GM12878 (cell line): ENCODE results near the gene SYT1. TPM values are rescaled to one million over a fixed set of nuclear protein-coding genes. Genes with fewer than 3 reads are reported as not detected.

ENCODE experiments used
- ATAC-seq: fragments of 200-7000 bp; cut with Tn5 transposase; 3 replicates; pipeline ENCODE4 v1.9.1; 2020; ENCODE audit warnings: mild to moderate bottlenecking, moderate library complexity
- BruUV-seq: library from RNA; stranded (reverse); fragments of 400-500 nt; replicated peaks from 2 replicates; lab custom pipeline; 2021; lab: Mats Ljungman, UMichigan
- CTCF ChIA-PET: fragments of 300-600 bp; sonication (Branson Sonifier 250); formaldehyde crosslinking; extraction: SDS; loops from one replicate; lab custom pipeline; 2021; ENCODE audit warnings: inconsistent platforms; lab: Yijun Ruan, JAX
- POLR2A ChIA-PET: fragments of 350-600 bp; formaldehyde crosslinking; extraction: SDS; loops from one replicate; lab custom pipeline; 2021; ENCODE audit warnings: inconsistent platforms; lab: Charles Lee
- RAD21 ChIA-PET: fragments of 300-600 bp; sonication (Branson Sonifier 250); formaldehyde crosslinking; loops from one replicate; lab custom pipeline; 2023; ENCODE audit warnings: antibody characterized with exemption; ENCODE audit not compliant: unreplicated experiment; lab: Charles Lee
- SMC1A ChIA-PET: fragments of 300-600 bp; sonication (Branson Sonifier 250); formaldehyde crosslinking; loops from one replicate; lab custom pipeline; 2023; ENCODE audit not compliant: unreplicated experiment, uncharacterized antibody; lab: Charles Lee
- DNase-seq: peaks from one replicate; pipeline ENCODE4 v3.0.0-alpha.2; 2011; ENCODE audit warnings: low read depth, low spot score
- FAIRE-seq: peaks from 3 replicates; lab custom pipeline; 2011; peaks lifted over from hg19 to GRCh38; lab: Jason Lieb, UNC
- H2AFZ ChIP-seq: 2 replicates; pipeline ENCODE4 v1.6.0; 2011; ENCODE audit warnings: low read depth, low read length, control low read depth; ENCODE audit not compliant: control insufficient read depth
- H3K27ac ChIP-seq: 2 replicates; pipeline ENCODE4 v1.5.1; 2011; ENCODE audit warnings: control low read depth; ENCODE audit not compliant: control insufficient read depth, insufficient read depth
- H3K27me3 ChIP-seq, 2 experiments: replicated peaks in 1 of 2; 2 replicates each; pipeline versions ENCODE4 v1.6.0 to v1.6.1; 2011; ENCODE audit warnings: low read length in 1 of 2; ENCODE audit not compliant: control insufficient read depth in 2 of 2, insufficient read depth in 2 of 2
- H3K36me3 ChIP-seq, 2 experiments: 2 replicates each; pipeline ENCODE4 v1.5.1; 2011; ENCODE audit warnings: low read length in 1 of 2; ENCODE audit not compliant: control insufficient read depth in 2 of 2, insufficient read depth in 2 of 2
- H3K4me1 ChIP-seq: 2 replicates; pipeline ENCODE4 v1.6.1; 2011; ENCODE audit warnings: mild to moderate bottlenecking, low read length, moderate library complexity, mixed read lengths; ENCODE audit not compliant: control insufficient read depth, insufficient read depth
- H3K4me2 ChIP-seq: 2 replicates; pipeline ENCODE4 v1.6.0; 2011; ENCODE audit warnings: control low read depth; ENCODE audit not compliant: control insufficient read depth, insufficient read depth
- H3K4me3 ChIP-seq: fragments of 200-600 bp; sonication (generic); 2 replicates; pipeline ENCODE4 v1.5.1; 2016
- H3K79me2 ChIP-seq: 2 replicates; pipeline ENCODE4 v1.6.0; 2011; ENCODE audit warnings: low read length; ENCODE audit not compliant: control insufficient read depth, insufficient read depth
- H3K9ac ChIP-seq: 2 replicates; pipeline ENCODE4 v1.8.0; 2011; ENCODE audit warnings: low read length, control low read depth, mixed read lengths; ENCODE audit not compliant: control insufficient read depth, insufficient read depth
- H3K9me3 ChIP-seq: replicated peaks from 3 replicates; pipeline ENCODE4 v1.5.1; 2011; ENCODE audit warnings: mild to moderate bottlenecking, low read length; ENCODE audit not compliant: control insufficient read depth, insufficient read depth
- H4K20me1 ChIP-seq: 2 replicates; pipeline ENCODE4 v1.6.0; 2011; ENCODE audit not compliant: control insufficient read depth, insufficient read depth
- BACH1 ChIP-seq: fragments of 450-650 bp; IDR thresholded peaks from 2 replicates; pipeline ENCODE4 v1.6.1; 2017; ENCODE audit warnings: mild to moderate bottlenecking, borderline replicate concordance
- BCLAF1 ChIP-seq: fragments of 450-650 bp; IDR thresholded peaks from 2 replicates; pipeline ENCODE4 v1.6.1; 2017; ENCODE audit warnings: antibody characterized with exemption, mild to moderate bottlenecking, moderate library complexity
- GATAD2B ChIP-seq: fragments of 450-650 bp; conservative IDR thresholded peaks from 2 replicates; pipeline ENCODE4 v1.6.1; 2017; ENCODE audit warnings: low read depth, mild to moderate bottlenecking, moderate library complexity
- IRF4 ChIP-seq: IDR thresholded peaks from 2 replicates; pipeline ENCODE4 v1.6.1; 2011; ENCODE audit warnings: low read depth, low read length
- MEF2A ChIP-seq: IDR thresholded peaks from 2 replicates; pipeline ENCODE4 v1.6.1; 2011; ENCODE audit warnings: low read depth, mild to moderate bottlenecking, low read length, moderate library complexity; ENCODE audit not compliant: insufficient read depth
- MTA3 ChIP-seq: IDR thresholded peaks from 2 replicates; pipeline ENCODE4 v1.6.1; 2012; ENCODE audit warnings: low read length, inconsistent platforms, borderline replicate concordance
- NFXL1 ChIP-seq: fragments of 450-650 bp; IDR thresholded peaks from 2 replicates; pipeline ENCODE4 v1.6.1; 2017; ENCODE audit warnings: antibody characterized with exemption, mild to moderate bottlenecking, borderline replicate concordance
- NR2C1 ChIP-seq: fragments of 450-650 bp; IDR thresholded peaks from 2 replicates; pipeline ENCODE4 v1.6.1; 2017; ENCODE audit warnings: antibody characterized with exemption, mild to moderate bottlenecking, moderate library complexity
- STAT1 ChIP-seq: fragments of 450-650 bp; conservative IDR thresholded peaks from 2 replicates; pipeline ENCODE4 v1.6.1; 2014; ENCODE audit warnings: antibody characterized with exemption, mild to moderate bottlenecking
- STAT3 ChIP-seq: IDR thresholded peaks from 2 replicates; pipeline ENCODE4 v1.6.1; 2011; ENCODE audit warnings: low read depth, low read length, improper control_type of control experiment
- WGBS: methylation state at CpG from one replicate; pipeline ENCODE4 v1.1.6; 2016; ENCODE audit warnings: low lambda C conversion rate; ENCODE audit not compliant: insufficient replicate concordance, insufficient coverage; ENCODE audit errors: missing lambda C conversion rate; 5-methylcytosine and 5-hydroxymethylcytosine counted together
- in situ Hi-C: fragments of 300-500 bp; cut with MboI; formaldehyde crosslinking; loops from 9 replicates; pipeline ENCODE4 v1.14.3; 2018; ENCODE audit warnings: mixed read lengths
- intact Hi-C: fragments of 100-400 bp; cut with micrococcal nuclease; formaldehyde crosslinking; loops from one replicate; pipeline ENCODE4 v1.14.2; 2022; ENCODE audit not compliant: unreplicated experiment
- polyA plus RNA-seq, 11 experiments: library from polyadenylated mRNA; depleted of rRNA in 4 of 11; unstranded in 6 of 11; stranded (reverse) in 5 of 11; fragments of >200 nt; fragmentation: Nextera tagmentation in 4 of 11; fragmentation: Illumina TruSeq in 1 of 11; extraction: Ambion mirVana in 4 of 11; extraction: Trizol in 1 of 11; gene quantifications; 1 replicate in 1 of 11; 2 replicates in 10 of 11; pipeline versions ENCODE4 v1.2.1 to v1.2.3, GENCODE V29; 2011 to 2016; ENCODE audit warnings: inconsistent platforms in 2 of 11, missing spikeins in 2 of 11, low read depth in 1 of 11
- total RNA-seq, 4 experiments: library from RNA; depleted of rRNA in 3 of 4; stranded (reverse); fragments of >200 nt in 3 of 4; fragmentation: Illumina TruSeq in 1 of 4; extraction: Trizol in 1 of 4; gene quantifications; 2 replicates each; pipeline versions ENCODE4 v1.2.1 to v1.2.3, GENCODE V29; 2013 to 2021

SYT1 gene
- total and polyA plus RNA-seq, 10 of the 15 experiments (the other 5 are each of a cell fraction or from before 2014, with no cell fraction given), result 0.10 to 0.28 TPM; not detected in 8

- TF ChIP-seq BCLAF1 (no peak), STAT1 (no peak), NR2C1 (no peak), MEF2A (no peak), MTA3 (no peak), NFXL1 (no peak), STAT3 (no peak), GATAD2B (no peak), IRF4 (no peak)
These were observed 234.0 kb downstream of the SYT1 start (continued) for GRCh38 chr12:79098530-79098929.

GRCh38 chr12:79108962-79109361, 244.4 kb downstream of the SYT1 start:
- no peak for TF ChIP-seq BACH1
- no TSS peak for BruUV-seq
- Histone ChIP-seq H2AFZ (no peak overlapping the region), H3K27me3 (no peaks in the 10 kb centered on the region), H3K4me2 (no peak overlapping the region), H3K4me3 (no peak overlapping the region), H3K9ac (no peak overlapping the region), H3K4me1 (no peaks in the 10 kb centered on the region), H3K36me3 (no peaks in the 10 kb centered on the region), H3K79me2 (no peaks in the 10 kb centered on the region), H3K9me3 (no peaks in the 10 kb centered on the region), H4K20me1 (no peaks in the 10 kb centered on the region), H3K27ac (no peak overlapping the region)
- 88% methylated on average over 2 of the region's 2 CpGs for WGBS
- in situ Hi-C loops, result no loop called here
- CTCF ChIA-PET, result interaction anchor here (1.0 to 1.2 kb wide), 2 partner anchors 9 to 162 kb away, joined by 3 to 4 read pairs; no protein-coding TSS in a partner anchor
- SMC1A ChIA-PET, result interaction anchor here (1.9 kb wide), 1 partner anchor 11 kb away, joined by 7 read pairs; no protein-coding TSS in a partner anchor
- intact Hi-C loops, result no loop called here
- POLR2A ChIA-PET, result no interaction called here
- ATAC-seq (no peak), DNase-seq (no peak), FAIRE-seq (no peak)
- RAD21 ChIA-PET, result interaction anchor here (1.3 kb wide), 1 partner anchor 18 kb away, joined by 4 read pairs; no protein-coding TSS in a partner anchor
